SHP77 (cell line): ENCODE data around the gene CIRBP.

Experiments
- DNase-seq, 2 experiments: peaks; one replicate each; lab custom pipeline; 2025; lab: John Stamatoyannopoulos, UW

Gene CIRBP

DNA sequence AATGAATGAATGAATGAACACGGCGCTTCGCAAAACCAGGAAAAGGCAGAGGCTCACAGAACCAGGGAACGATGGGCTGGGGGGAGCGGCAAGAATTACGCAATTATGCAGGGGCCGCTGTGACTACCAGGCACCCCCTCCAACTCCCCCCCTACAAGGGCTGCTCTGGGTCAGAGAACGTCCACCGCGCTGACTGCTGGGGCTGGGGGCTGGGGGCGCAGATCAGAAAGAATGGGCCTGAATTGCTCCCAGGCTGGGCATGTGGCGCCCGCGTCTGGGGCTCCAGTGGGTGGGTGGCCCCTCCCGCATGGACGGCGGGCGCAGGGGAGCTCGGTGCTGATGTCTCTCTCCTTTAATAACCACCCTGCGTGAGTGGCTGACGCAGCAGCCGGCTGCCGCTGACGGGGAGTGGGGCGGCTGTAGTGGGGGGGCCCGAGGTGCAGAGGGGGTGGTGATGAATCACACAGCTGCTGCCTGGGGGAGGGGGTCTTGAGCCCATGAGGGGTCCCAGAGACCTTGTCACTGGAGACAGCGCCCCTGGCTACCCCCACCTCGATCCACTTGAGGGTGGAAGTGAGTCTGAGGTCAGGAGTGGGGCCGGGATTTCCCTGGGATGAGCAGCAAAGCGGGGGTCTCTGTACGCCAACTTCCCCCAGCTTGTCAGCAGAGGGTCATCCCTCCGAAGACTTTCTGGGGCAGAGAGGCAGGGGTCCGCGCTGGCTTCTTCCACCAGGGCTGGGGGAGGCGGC, 1.5 kb upstream of the CIRBP start:
- peak in 1 of 2 experiments; percentile 19 for DNase-seq

DNA sequence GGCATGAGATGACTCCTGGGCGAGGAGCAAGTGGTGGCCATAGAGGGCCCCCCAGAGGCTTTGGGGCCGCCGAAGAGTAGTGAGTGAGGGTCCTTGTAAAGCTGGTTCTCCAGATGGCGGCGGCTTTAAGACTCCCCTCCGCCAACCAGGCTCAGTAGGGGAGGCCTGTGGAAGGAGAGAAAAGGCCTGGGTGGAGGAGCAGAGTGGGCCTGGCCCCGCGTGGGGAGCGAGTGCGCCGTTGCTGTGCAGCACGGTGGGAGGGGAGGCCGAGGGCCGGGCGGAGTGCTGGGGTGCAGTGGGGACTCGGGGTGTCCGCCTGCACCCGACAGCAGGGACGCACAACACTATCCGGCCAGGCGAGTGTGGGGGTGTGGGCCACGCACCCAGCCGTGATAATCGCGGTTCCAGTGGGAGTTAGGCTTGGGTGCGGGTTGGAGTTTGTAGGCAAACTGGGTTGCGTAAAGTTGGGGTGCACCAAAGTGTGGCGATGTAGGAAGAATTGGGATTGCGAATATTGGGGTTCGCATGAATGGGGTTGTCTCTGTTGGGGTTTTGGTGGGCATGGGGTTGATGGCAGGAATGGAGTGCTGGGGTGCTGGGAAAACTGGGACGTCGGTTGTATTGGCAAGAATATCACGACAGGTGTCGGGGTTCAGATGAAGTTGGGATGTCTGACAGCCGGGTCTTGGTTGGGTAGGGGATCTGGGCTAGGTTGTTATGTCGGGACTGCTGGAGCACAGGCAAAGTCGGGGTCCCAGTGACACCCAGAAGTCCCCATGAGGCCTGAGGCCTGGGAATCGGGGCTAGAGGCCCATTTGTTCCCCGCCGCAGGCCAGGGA, 687 bp upstream of the CIRBP start:
- no peak for DNase-seq

DNA sequence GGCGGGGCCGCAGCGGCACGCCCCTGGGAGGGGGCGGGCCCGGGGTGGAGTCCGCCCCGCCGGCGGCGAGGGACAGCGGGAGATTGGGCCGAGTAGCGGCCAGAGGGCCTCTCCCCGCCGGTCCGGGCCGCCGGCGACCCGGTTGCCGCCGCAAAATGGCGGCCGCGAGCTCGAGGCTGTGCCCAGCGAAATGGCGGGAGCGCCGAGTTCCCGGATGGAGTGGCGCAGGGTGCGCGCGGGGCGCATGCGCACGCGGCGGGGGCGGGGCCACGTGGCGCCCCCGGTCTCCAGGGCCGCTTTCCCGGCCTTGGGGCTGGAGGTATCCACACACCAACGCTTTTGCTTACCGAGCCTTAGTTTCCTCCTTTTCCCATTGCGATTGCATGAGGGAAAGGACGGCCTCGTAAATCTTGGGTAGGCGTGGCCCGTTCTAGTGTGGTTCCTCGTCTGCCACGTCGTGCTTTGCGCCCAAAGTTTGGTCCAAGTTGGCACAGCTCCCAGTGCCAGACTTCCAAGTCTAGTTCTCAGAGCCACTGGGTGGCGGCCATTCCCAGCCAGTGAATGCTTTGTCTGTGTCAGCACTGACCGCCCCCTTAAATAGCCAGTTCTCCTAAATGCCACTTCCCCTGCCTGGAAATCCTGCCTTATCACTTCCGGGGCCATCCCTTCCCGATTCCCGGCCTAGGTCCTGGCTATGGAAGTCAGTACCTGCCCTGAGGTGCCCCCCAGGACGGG, 513 bp downstream of the CIRBP start:
- peak; percentile 59 to 75 for DNase-seq

- no peak for DNase-seq
Observed at GRCh38 chr19:1270213-1270853, 1.2 kb downstream of the CIRBP start.

GRCh38 chr19:1270854-1271527, 1.9 kb downstream of the CIRBP start:
- DNase-seq, result no peak

DNA sequence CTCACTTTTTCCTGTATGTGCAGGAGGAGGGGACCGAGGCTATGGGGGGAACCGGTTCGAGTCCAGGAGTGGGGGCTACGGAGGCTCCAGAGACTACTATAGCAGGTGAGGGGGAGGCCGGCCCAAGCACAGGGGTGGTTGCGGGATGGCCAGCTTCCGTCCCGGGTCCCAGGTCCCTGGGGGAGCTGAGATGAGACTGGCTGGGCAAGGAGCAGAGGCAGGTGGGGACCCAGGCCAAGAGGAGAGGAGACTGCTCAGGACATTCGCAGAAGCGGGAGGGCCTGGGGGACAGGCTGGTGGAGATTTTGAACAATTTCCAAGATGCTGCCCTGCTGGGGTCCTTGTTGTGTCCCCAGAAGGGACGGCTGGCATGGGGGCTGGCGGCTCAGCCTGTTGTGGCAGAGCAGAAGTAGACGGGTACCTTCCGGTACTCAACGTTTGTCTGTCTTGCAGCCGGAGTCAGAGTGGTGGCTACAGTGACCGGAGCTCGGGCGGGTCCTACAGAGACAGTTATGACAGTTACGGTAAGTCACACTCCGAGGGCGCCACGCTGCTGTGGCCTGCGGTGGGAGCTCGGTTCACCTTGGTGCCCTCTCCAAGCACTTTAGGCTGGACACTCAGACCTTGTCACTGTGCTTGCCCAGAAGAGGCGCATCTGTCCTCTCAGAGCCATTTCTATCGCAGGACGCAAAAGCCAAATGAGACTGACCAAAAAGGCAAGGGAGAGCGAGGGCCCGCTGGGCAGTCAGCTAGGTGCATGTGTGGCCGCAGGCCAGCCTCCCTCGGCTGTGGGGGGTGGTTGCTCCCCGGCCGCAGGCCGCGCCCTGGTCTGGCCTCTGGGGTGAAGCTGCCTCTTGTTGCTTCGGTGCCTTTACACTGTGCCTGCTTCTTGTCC, 2.6 kb downstream of the CIRBP start:
- DNase-seq, result no peak

DNA sequence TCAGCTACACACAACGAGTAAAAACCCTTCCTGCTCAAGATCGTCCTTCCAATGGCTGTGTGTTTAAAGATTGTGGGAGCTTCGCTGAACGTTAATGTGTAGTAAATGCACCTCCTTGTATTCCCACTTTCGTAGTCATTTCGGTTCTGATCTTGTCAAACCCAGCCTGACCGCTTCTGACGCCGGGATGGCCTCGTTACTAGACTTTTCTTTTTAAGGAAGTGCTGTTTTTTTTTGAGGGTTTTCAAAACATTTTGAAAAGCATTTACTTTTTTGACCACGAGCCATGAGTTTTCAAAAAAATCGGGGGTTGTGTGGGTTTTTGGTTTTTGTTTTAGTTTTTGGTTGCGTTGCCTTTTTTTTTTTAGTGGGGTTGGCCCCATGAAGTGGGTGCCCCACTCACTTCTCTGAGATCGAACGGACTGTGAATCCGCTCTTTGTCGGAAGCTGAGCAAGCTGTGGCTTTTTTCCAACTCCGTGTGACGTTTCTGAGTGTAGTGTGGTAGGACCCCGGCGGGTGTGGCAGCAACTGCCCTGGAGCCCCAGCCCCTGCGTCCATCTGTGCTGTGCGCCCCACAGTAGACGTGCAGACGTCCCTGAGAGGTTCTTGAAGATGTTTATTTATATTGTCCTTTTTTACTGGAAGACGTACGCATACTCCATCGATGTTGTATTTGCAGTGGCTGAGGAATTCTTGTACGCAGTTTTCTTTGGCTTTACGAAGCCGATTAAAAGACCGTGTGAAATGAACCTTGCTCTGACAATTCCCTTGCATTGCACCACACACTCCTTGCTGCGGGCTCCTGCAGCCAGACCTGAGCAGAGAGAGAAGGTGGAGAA, 3.5 kb downstream of the CIRBP start:
- DNase-seq, result no peak

DNA sequence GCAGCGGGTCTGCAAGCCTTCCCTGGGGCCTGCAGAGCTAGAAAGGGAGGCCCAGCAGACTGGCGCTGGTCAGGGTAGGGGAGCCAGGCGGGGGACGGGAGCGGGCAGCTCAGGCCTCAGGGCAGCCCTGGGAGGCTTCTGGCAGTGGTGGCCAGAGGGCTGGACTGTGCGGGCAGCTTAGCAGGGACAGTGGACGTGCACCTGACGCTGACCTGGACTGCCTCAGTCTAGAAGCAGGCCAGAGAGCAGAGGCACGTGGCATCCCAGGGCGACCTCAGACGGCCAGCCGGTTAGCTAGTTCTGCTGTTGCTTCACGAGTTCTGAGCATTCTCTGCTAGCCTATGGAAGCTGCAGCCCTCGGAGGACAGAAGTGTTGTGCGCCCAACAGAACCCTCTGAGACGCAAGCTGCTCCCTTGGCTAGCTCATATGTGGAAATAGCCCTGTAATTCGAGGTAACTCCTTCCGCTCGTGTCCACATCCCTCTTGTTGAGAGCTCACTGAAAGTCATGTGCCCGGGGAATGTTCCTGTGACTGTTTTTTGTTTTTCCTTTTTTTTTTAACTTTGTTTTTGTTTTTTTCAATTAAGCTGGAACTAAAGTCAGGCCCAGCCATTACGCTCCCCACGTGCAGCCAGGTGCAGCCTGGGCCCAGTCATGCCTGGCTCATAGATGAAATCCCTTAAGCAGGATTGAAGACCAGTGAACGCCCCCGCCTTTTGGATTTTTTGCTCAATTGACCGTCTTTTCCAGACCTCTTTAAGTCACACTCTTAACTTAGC, 4.3 kb downstream of the CIRBP start:
- no peak for DNase-seq

DNA sequence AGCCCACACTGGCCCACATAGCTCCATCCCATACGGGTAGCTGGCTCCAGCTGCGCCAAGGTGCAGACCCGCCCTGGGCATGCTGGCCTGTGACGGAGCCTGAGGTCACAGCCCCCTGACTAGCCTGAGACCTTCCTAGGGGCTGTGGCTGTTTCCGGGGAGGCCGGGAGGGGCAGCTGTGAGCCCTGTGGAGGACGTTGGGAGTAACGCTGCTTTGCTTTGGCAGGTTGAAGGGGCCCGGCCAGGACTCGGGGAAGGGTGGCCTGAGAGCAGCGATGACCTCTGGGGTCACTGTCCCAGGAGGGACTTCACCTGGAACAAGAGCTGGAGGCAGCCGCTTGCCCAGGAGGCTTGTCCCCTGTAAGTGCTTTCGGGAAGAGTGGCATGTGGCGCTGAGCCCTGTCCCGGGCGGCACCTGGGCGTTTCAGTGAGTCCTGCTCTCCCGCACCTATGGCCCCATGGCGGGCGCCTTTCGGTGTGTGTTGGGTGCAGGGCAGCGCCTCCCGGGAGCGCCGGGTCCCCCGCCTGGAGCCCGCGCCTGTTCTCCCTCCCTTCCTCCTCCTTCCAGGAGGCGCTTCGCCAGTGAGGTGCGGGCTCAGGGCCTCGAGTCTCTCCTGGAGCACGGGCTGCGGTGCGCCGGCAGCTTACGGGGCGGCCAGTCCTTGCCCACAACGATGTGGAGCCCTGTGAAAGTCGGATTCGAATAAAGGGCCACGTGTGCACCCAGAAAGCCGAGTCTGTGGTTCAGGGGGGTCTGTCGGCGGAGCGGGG, 5.1 kb downstream of the CIRBP start:
- DNase-seq, result no peak

DNA sequence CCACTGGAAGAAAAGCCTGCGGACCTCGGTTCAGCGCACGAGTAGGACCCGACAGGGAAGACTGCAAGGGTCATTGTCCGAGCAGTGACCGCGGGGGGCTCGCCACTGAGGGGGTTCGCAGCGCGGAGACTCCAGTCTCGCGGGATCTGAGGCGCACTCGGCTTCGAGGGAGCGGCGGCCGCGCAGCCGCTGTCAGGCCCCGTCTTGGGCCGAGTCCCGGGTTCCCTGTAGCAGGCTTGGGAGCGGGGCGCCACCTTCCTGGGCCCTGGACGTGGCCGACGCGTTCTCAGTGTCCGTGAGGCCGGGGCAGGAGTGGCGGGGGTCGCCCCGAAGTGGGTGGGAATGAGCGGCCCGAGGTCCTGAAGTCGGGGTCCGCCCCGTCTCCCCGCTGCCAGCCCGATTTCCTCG, 5.7 kb downstream of the CIRBP start:
- peak in 1 of 2 experiments; percentile 26 for DNase-seq

DNA sequence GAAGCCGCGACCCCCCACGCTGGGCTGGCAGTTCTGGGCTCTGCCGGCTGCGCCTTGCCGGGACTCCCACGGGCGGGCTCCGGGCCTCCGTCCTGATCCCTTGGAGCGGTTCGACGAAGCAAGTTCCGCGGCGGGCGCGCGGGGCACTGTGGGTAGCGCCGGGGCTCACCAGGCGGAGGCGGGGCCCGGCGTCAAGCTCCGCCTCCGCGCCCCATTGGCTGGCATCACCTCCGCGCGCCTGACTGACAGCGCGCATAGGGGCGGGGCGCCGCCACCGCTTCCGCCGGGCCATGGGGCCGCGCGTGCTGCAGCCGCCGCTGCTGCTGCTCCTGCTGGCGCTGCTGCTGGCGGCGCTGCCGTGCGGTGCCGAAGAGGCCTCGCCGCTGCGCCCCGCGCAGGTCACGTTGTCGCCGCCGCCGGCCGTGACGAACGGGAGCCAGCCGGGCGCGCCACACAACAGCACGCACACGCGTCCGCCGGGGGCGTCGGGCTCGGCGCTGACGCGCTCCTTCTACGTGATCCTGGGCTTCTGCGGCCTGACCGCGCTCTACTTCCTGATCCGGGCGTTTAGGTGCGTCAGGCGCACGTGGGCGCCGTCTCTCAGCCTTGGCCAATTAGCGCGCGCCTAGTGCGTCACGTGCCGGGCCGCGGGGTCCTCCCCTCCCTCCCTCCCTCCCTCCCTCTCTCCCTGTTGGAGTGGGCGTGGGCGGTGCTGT, 6.3 kb downstream of the CIRBP start, which contains the start of gene FAM174C:
TSS of gene FAM174C (plus strand) at position 271 of the 716 bp plus-strand sequence. CDS start at position 291, 20 bp downstream.
- DNase-seq, result peak; percentile 91 to 96

DNA sequence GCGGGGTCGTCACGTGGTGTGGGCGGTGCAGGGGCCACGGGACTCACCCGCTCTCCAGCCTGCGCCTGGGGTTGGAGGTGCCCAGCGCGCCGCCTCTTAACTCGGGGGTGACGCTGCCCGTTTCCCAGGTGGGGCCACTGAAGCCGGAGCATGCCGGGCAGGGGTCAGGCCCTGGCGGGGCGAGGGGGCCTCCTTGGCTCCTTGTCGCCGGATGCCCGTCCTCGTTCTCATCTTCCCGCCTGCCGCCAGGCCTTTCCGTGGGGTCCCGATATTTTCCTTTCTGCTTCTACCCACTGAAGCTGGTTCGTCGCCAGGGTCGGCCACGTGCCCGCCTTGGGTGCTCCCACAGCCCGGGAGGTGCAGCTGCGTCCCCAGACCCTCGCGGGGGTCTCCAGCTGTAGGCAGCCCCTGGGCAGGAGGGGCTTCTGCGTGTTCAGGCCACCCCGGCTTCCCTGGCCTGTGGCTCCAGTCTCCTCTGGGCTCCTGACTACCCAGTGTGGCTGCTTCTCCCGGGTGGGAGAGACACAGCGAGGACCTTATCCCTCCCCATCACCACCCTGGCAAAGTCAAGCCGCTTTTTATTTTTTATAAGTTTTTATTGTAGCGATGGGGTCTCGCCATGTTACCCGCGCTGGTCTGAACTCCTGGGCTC, 7.0 kb downstream of the CIRBP start:
- no peak for DNase-seq

DNA sequence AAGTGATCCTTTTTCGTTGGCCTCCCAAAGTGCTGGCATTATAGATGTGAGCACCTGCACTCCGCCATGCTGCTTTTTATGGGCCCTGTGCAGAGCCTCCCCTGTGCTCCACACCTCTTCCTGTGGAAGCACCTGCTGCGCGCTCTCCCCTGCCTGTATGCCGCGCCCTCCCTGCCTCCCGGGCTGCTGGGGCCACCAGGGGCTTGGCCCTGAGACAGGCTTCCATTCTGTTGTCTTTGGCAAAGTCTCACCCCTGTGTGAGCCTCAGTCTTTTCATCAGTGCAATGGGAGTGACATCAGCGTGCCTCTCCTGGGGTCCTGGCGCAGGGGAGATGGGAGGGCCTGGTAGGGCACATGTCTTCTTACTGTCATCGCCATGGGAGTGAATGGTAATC, 7.5 kb downstream of the CIRBP start:
- DNase-seq, result peak in 1 of 2 experiments; percentile 43

- DNase-seq, result no peak
Observed at GRCh38 chr19:1277061-1277460, 7.9 kb downstream of the CIRBP start.

- no peak for DNase-seq
Observed at GRCh38 chr19:1278074-1278473, 8.9 kb downstream of the CIRBP start.
